ENCODE data around the gene NELL1.

DNA sequence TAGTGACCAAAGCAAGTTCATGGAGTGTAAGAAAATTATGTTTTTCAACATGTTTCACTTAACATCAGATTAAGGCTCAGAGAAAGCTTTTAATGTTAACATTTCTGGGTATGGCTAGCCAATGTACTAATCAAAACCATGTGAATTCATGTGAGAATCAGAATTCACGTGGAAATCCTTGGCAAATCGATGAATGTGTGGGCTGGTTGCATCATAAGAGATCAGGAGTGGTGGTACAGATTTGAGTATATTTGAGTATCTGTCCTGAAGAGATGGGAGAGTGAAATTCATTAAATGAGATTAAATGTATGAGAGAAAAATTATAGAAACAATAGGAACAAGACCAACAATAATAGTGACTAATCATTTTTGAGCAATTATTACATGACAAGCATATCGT is 884.9 kb downstream of the NELL1 start:
- TF ChIP-seq, protein P1, sequence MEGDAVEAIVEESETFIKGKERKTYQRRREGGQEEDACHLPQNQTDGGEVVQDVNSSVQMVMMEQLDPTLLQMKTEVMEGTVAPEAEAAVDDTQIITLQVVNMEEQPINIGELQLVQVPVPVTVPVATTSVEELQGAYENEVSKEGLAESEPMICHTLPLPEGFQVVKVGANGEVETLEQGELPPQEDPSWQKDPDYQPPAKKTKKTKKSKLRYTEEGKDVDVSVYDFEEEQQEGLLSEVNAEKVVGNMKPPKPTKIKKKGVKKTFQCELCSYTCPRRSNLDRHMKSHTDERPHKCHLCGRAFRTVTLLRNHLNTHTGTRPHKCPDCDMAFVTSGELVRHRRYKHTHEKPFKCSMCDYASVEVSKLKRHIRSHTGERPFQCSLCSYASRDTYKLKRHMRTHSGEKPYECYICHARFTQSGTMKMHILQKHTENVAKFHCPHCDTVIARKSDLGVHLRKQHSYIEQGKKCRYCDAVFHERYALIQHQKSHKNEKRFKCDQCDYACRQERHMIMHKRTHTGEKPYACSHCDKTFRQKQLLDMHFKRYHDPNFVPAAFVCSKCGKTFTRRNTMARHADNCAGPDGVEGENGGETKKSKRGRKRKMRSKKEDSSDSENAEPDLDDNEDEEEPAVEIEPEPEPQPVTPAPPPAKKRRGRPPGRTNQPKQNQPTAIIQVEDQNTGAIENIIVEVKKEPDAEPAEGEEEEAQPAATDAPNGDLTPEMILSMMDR (IDR thresholded peaks at IDR 0.05) = no peak
- TF ChIP-seq CHD4 (IDR thresholded peaks at IDR 0.05; ENCODE audit: borderline replicate concordance) = no peak
- no peak for TF ChIP-seq ESRRA (IDR thresholded peaks at IDR 0.05; ENCODE audit: borderline replicate concordance, low read length)
- TF ChIP-seq, protein P2, sequence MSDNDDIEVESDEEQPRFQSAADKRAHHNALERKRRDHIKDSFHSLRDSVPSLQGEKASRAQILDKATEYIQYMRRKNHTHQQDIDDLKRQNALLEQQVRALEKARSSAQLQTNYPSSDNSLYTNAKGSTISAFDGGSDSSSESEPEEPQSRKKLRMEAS (IDR thresholded peaks at IDR 0.05) = no peak
- TF ChIP-seq SREBF2 (IDR thresholded peaks at IDR 0.05) = no peak
- no peak for TF ChIP-seq MYC (IDR thresholded peaks at IDR 0.05; ENCODE audit: borderline replicate concordance, low read length)
- no peak for TF ChIP-seq CHD2 (IDR thresholded peaks at IDR 0.05; ENCODE audit: low read length, partially characterized antibody)
- no peak for TF ChIP-seq JUN (IDR thresholded peaks at IDR 0.05)

Data from A549 (cell line).